ENCODE measurements around the gene ATP8A2.

GRCh38 chr13:25679159-25679558, 307.4 kb downstream of the ATP8A2 start:
- TF ChIP-seq CTCF (IDR thresholded peaks at IDR 0.05 in 4 of 5, conservative IDR thresholded peaks at IDR 0.05 in 1 of 5) (no peak), POLR2A (IDR thresholded peaks at IDR 0.05) (no peak)
